WTC11 (cell line): ENCODE results near the gene STH. TPM values are rescaled to one million over a fixed set of nuclear protein-coding genes. Genes with fewer than 3 reads are reported as not detected.

Experiments
- ATAC-seq: fragments of 200-7000 bp; cut with Tn5 transposase; 2 replicates; pipeline ENCODE4 v1.10.0; 2021; ENCODE audit warnings: mild to moderate bottlenecking, moderate library complexity
- CTCF ChIA-PET: fragments of 300-600 bp; sonication (Branson Sonifier 250); formaldehyde crosslinking; loops from one replicate; lab custom pipeline; 2021; ENCODE audit warnings: antibody characterized with exemption; lab: Charles Lee
- POLR2A ChIA-PET: fragments of 350-600 bp; sonication (Branson Sonifier 250); formaldehyde crosslinking; loops from one replicate; lab custom pipeline; 2021; ENCODE audit warnings: antibody characterized with exemption; lab: Charles Lee
- DNase-seq: peaks from one replicate; pipeline ENCODE4 v3.0.0; 2021; ENCODE audit warnings: low spot score
- H3K27ac Mint-ChIP-seq: 2 replicates; pipeline ENCODE4 v1.8.0; 2021; ENCODE audit warnings: mixed read lengths
- H3K27me3 Mint-ChIP-seq: 2 replicates; pipeline ENCODE4 v1.8.0; 2021; ENCODE audit warnings: low read depth, mild to moderate bottlenecking, moderate library complexity, mixed read lengths
- H3K36me3 Mint-ChIP-seq: 2 replicates; pipeline ENCODE4 v1.8.0; 2021; ENCODE audit warnings: mixed read lengths
- H3K4me1 Mint-ChIP-seq: 2 replicates; pipeline ENCODE4 v1.8.0; 2022; ENCODE audit warnings: mixed read lengths
- H3K4me3 Mint-ChIP-seq: 2 replicates; pipeline ENCODE4 v1.8.0; 2021; ENCODE audit warnings: mild to moderate bottlenecking, moderate library complexity, mixed read lengths
- H3K9me3 Mint-ChIP-seq: 2 replicates; pipeline ENCODE4 v1.8.0; 2021; ENCODE audit warnings: mixed read lengths
- AR ChIP-seq: fragments of 250-450 bp; sonication (Bioruptor Pico); IDR thresholded peaks from 2 replicates; pipeline ENCODE4 v1.9.0; 2021; ENCODE audit warnings: mild to moderate bottlenecking
- CBFB ChIP-seq: sonication (generic); formaldehyde crosslinking; IDR thresholded peaks from 2 replicates; pipeline ENCODE4 v1.8.1; 2022; ENCODE audit warnings: mild to moderate bottlenecking, low read depth, missing genetic modification reagents
- FOXK1 ChIP-seq: sonication (generic); formaldehyde crosslinking; IDR thresholded peaks from 2 replicates; pipeline ENCODE4 v1.8.0; 2022; ENCODE audit warnings: mild to moderate bottlenecking, moderate library complexity, missing genetic modification reagents
- GTF2I ChIP-seq: fragments of 250-450 bp; sonication (Bioruptor Pico); conservative IDR thresholded peaks from 2 replicates; pipeline ENCODE4 v1.4.0; 2021; ENCODE audit warnings: mild to moderate bottlenecking
- MAX ChIP-seq: sonication (generic); formaldehyde crosslinking; IDR thresholded peaks from 2 replicates; pipeline ENCODE4 v1.8.0; 2022; ENCODE audit warnings: mild to moderate bottlenecking, missing genetic modification reagents
- NR3C1 ChIP-seq: sonication (generic); formaldehyde crosslinking; conservative IDR thresholded peaks from 2 replicates; pipeline ENCODE4 v1.8.1; 2023; ENCODE audit warnings: low read depth, mild to moderate bottlenecking, missing genetic modification reagents
- ZNF232 ChIP-seq: sonication (generic); formaldehyde crosslinking; IDR thresholded peaks from 2 replicates; pipeline ENCODE4 v1.8.0; 2022; ENCODE audit warnings: mild to moderate bottlenecking, missing genetic modification reagents
- ZNF281 ChIP-seq: sonication (generic); formaldehyde crosslinking; IDR thresholded peaks from 2 replicates; pipeline ENCODE4 v1.8.0; 2023; ENCODE audit warnings: mild to moderate bottlenecking, missing genetic modification reagents
- ZNF317 ChIP-seq: sonication (generic); formaldehyde crosslinking; IDR thresholded peaks from 2 replicates; pipeline ENCODE4 v1.8.1; 2023; ENCODE audit warnings: low read depth, mild to moderate bottlenecking, moderate library complexity, missing genetic modification reagents, borderline replicate concordance
- ZNF425 ChIP-seq: fragments of 250-450 bp; sonication (Bioruptor Pico); conservative IDR thresholded peaks from 2 replicates; pipeline ENCODE4 v1.9.0; 2021; ENCODE audit warnings: mild to moderate bottlenecking
- total RNA-seq: library from RNA; stranded (reverse); gene quantifications from 3 replicates; pipeline ENCODE4 v1.2.3, GENCODE V29; 2021
- TF ChIP-seq, protein P1 (sequence below): sonication (generic); formaldehyde crosslinking; IDR thresholded peaks from 2 replicates; pipeline ENCODE4 v1.8.1; 2023; ENCODE audit warnings: mild to moderate bottlenecking, missing genetic modification reagents
- TF ChIP-seq, protein P2 (sequence below): fragments of 250-450 bp; sonication (Bioruptor Pico); IDR thresholded peaks from 2 replicates; pipeline ENCODE4 v1.8.0; 2021; ENCODE audit warnings: mild to moderate bottlenecking
- TF ChIP-seq, protein P3 (sequence below): sonication (generic); formaldehyde crosslinking; IDR thresholded peaks from 2 replicates; pipeline ENCODE4 v1.8.0; 2022; ENCODE audit warnings: mild to moderate bottlenecking, missing genetic modification reagents
- TF ChIP-seq, protein P4 (sequence below): sonication (generic); formaldehyde crosslinking; IDR thresholded peaks from 2 replicates; pipeline ENCODE4 v1.8.1; 2022; ENCODE audit warnings: low read depth, mild to moderate bottlenecking, moderate library complexity, missing genetic modification reagents, borderline replicate concordance
- TF ChIP-seq, protein P5 (sequence below): fragments of 250-450 bp; sonication (Bioruptor Pico); IDR thresholded peaks from 2 replicates; pipeline ENCODE4 v1.9.0; 2021; ENCODE audit warnings: mild to moderate bottlenecking
- TF ChIP-seq, protein P6 (sequence below): sonication (generic); formaldehyde crosslinking; conservative IDR thresholded peaks from 2 replicates; pipeline ENCODE4 v1.8.1; 2023; ENCODE audit warnings: mild to moderate bottlenecking, low read depth, missing genetic modification reagents, moderate library complexity

The STH gene
- total RNA-seq, 1 experiment from 2014 or later, result not detected

DNA sequence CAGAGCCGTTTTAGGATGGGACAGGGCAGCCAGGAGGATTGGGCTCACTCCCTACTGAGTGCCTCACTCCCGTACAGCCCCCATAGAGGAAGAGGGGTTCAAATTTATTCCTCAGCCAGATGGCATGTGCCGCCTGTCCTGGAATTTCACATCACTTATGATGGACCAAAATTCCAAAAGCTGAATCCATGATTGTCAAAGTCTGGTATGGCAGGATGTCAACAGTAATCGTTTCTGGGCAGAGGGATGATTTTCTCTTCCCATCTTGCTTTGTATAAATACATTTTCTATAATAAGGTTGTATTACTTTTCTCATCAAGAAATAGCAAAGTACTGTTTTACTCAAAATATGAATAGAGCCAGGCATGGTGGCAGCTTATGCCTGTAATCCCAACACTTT lies 38.7 kb upstream of the STH start (continued):
- TF ChIP-seq AR (no peak), FOXK1 (CRISPR knock-in tag) (no peak), NR3C1 (CRISPR knock-in tag) (no peak)
- TF ChIP-seq, protein P1, sequence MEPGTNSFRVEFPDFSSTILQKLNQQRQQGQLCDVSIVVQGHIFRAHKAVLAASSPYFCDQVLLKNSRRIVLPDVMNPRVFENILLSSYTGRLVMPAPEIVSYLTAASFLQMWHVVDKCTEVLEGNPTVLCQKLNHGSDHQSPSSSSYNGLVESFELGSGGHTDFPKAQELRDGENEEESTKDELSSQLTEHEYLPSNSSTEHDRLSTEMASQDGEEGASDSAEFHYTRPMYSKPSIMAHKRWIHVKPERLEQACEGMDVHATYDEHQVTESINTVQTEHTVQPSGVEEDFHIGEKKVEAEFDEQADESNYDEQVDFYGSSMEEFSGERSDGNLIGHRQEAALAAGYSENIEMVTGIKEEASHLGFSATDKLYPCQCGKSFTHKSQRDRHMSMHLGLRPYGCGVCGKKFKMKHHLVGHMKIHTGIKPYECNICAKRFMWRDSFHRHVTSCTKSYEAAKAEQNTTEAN, result no peak

GRCh38 chr17:45961206-45961605 lies 37.8 kb upstream of the STH start:
- ChIA-PET CTCF (interaction anchor here (1.6 to 2.4 kb wide), 2 partner anchors 10 to 12 kb away, joined by 5 to 17 read pairs; no protein-coding TSS in a partner anchor), POLR2A (no interaction called here)
- ATAC-seq (no peak), DNase-seq (no peak)
- Mint-ChIP-seq H3K4me1 (no peaks in the 10 kb centered on the region), H3K9me3 (no peaks in the 10 kb centered on the region), H3K27me3 (no peaks in the 10 kb centered on the region; the same call in 1 of the 2 replicates), H3K36me3 (no peaks in the 10 kb centered on the region), H3K4me3 (no peak overlapping the region), H3K27ac (no peak overlapping the region)
- TF ChIP-seq, protein P2, sequence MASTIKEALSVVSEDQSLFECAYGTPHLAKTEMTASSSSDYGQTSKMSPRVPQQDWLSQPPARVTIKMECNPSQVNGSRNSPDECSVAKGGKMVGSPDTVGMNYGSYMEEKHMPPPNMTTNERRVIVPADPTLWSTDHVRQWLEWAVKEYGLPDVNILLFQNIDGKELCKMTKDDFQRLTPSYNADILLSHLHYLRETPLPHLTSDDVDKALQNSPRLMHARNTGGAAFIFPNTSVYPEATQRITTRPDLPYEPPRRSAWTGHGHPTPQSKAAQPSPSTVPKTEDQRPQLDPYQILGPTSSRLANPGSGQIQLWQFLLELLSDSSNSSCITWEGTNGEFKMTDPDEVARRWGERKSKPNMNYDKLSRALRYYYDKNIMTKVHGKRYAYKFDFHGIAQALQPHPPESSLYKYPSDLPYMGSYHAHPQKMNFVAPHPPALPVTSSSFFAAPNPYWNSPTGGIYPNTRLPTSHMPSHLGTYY, result no peak
- no peak for TF ChIP-seq ZNF281
- TF ChIP-seq, protein P3, sequence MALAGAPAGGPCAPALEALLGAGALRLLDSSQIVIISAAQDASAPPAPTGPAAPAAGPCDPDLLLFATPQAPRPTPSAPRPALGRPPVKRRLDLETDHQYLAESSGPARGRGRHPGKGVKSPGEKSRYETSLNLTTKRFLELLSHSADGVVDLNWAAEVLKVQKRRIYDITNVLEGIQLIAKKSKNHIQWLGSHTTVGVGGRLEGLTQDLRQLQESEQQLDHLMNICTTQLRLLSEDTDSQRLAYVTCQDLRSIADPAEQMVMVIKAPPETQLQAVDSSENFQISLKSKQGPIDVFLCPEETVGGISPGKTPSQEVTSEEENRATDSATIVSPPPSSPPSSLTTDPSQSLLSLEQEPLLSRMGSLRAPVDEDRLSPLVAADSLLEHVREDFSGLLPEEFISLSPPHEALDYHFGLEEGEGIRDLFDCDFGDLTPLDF (CRISPR knock-in tag), result no peak
- TF ChIP-seq ZNF232, result no peak
- TF ChIP-seq, protein P4, sequence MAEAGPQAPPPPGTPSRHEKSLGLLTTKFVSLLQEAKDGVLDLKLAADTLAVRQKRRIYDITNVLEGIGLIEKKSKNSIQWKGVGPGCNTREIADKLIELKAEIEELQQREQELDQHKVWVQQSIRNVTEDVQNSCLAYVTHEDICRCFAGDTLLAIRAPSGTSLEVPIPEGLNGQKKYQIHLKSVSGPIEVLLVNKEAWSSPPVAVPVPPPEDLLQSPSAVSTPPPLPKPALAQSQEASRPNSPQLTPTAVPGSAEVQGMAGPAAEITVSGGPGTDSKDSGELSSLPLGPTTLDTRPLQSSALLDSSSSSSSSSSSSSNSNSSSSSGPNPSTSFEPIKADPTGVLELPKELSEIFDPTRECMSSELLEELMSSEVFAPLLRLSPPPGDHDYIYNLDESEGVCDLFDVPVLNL, result no peak
- TF ChIP-seq FOXK1 (CRISPR knock-in tag), result no peak
- no peak for TF ChIP-seq ZNF425 (CRISPR knock-in tag)
- no peak for TF ChIP-seq GTF2I (CRISPR knock-in tag)
- TF ChIP-seq, protein P5, sequence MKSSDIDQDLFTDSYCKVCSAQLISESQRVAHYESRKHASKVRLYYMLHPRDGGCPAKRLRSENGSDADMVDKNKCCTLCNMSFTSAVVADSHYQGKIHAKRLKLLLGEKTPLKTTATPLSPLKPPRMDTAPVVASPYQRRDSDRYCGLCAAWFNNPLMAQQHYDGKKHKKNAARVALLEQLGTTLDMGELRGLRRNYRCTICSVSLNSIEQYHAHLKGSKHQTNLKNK (CRISPR knock-in tag), result no peak
- no peak for TF ChIP-seq MAX (CRISPR knock-in tag)
- TF ChIP-seq CBFB (CRISPR knock-in tag), result no peak
- TF ChIP-seq ZNF317 (CRISPR knock-in tag), result no peak
- TF ChIP-seq, protein P6, sequence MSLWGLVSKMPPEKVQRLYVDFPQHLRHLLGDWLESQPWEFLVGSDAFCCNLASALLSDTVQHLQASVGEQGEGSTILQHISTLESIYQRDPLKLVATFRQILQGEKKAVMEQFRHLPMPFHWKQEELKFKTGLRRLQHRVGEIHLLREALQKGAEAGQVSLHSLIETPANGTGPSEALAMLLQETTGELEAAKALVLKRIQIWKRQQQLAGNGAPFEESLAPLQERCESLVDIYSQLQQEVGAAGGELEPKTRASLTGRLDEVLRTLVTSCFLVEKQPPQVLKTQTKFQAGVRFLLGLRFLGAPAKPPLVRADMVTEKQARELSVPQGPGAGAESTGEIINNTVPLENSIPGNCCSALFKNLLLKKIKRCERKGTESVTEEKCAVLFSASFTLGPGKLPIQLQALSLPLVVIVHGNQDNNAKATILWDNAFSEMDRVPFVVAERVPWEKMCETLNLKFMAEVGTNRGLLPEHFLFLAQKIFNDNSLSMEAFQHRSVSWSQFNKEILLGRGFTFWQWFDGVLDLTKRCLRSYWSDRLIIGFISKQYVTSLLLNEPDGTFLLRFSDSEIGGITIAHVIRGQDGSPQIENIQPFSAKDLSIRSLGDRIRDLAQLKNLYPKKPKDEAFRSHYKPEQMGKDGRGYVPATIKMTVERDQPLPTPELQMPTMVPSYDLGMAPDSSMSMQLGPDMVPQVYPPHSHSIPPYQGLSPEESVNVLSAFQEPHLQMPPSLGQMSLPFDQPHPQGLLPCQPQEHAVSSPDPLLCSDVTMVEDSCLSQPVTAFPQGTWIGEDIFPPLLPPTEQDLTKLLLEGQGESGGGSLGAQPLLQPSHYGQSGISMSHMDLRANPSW (CRISPR knock-in tag), result no peak
